Measurements from ENCODE around the gene SNTB2. TPM values are rescaled to one million over a fixed set of nuclear protein-coding genes. Genes with fewer than 3 reads are reported as not detected.
"Not testable (repeated sequence)": the region's sequence is repeated elsewhere in the genome, so short reads cannot be mapped to it uniquely, and the experiment has no call there.

Gene SNTB2
- polyA plus RNA-seq, 4 donors: 11.0 to 15.3 (median 13.1) TPM

- peak in 2 of 4 donors; percentile 3 to 9 for DNase-seq (ENCODE audit: low read depth in 4 of 4, low spot score in 3 of 4)
These were observed 38.2 kb downstream of the SNTB2 start for GRCh38 chr16:69225121-69225520.

DNA sequence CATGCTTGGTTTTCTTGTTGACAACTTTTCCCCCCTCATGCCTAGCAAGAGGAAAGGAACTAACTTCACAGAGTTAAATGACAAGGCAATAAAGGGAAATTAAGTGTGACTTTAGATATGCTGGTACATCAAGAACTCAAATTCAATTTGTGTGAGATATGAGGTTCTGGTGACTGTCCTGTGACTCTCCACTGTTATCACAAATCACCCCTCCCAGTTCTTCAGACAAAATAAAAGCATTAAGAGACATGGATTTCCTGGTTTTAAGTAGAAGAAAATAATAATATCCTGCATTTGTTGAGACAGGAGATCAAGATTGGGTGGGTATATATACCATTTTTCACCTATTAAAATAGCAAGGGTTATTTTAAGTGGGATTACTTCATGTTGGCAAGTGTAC is 46.2 kb downstream of the SNTB2 start:
- DNase-seq (ENCODE audit: low read depth in 4 of 4, low spot score in 3 of 4): no peak

DNA sequence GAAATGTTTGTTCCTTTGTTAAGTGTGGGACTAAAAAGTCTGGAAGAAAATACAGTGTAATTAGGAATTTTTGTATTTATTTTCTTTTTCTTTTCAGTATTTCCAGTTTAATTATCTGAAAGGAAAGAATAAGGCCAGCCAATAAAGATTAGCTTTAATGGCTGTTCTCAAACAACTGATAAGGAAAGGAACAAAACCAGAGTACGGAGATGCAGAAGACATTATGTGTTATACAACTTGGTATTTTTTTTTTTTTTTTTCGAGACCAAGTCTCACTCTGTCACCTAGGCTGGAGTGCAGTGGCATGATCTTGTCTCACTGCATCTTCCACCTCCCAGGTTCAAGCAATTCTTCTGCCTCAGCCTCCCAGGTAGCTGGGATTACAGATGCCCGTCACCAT is 47.5 kb downstream of the SNTB2 start:
- DNase-seq (ENCODE audit: low read depth in 4 of 4, low spot score in 3 of 4): no peak

DNA sequence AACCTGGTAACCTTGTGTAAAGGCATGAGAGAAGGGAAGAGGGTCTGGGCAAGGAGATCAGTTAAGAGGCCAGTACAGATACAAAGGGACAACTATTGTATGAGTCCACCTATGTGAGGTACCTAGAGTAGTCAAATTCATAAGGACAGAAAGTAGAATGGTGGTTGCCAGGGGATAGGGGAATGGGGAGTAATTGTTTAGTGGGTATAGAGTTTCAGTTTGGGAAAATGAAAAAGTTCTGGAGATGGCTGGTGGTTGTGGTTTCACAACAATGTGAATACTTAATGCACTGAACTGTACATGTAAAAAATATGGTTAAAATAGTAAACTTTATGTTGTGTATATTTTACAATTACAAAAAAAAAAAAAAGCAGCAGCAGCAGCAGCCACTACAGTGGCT is 49.4 kb downstream of the SNTB2 start:
- no peak for DNase-seq (ENCODE audit: low read depth in 4 of 4, low spot score in 3 of 4)

DNA sequence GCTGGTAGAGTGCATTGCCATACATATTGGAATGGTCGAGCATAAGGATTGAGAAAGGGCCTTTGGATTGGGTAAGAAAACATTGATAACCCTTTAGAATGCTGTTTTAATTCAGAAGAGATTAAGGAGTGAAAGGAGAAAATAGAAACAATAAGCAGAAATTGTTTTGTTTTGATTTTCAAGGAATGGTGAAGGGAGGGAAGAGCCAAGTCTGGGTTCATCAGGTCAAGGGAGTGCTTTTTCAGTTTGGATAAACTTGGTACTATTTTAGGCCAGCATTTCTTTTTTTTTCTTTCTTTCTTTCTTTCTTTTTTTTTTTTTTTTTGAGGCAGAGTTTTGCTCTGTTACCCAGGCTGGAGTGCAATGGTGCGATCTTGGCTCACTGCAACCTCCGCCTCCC is 50.3 kb downstream of the SNTB2 start:
- no peak for DNase-seq (ENCODE audit: low read depth in 4 of 4, low spot score in 3 of 4)

GRCh38 chr16:69239851-69240250 is 52.9 kb downstream of the SNTB2 start:
- DNase-seq (ENCODE audit: low read depth in 4 of 4, low spot score in 3 of 4): no peak

GRCh38 chr16:69240331-69240730 is 53.4 kb downstream of the SNTB2 start:
- no peak for DNase-seq (ENCODE audit: low read depth in 4 of 4, low spot score in 3 of 4)

- DNase-seq (ENCODE audit: low read depth in 4 of 4, low spot score in 3 of 4): no peak
These were observed 55.0 kb downstream of the SNTB2 start for GRCh38 chr16:69241926-69242325.

GRCh38 chr16:69243479-69243878 is 56.5 kb downstream of the SNTB2 start:
- no peak for DNase-seq (ENCODE audit: low read depth in 4 of 4, low spot score in 3 of 4)

DNA sequence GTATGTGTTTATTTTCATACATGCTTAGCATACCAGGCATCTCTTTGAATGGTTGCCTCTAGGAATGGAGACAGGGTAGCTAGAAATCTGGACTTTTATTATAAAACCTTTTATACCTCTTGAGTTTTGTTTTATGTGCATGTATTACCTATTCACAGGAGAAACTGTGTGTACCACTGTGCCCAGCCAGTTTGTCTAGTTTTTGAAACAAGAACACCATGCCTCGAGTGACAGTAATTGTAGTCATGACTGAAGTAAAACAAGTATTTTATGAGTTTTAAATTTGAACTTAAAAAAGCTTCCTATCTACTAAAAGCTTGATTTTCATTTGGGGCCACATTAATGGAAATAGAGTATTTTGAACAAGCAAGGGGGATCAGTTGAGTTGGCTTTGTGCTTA is 57.4 kb downstream of the SNTB2 start:
- no peak for DNase-seq (ENCODE audit: low read depth in 4 of 4, low spot score in 3 of 4)

DNA sequence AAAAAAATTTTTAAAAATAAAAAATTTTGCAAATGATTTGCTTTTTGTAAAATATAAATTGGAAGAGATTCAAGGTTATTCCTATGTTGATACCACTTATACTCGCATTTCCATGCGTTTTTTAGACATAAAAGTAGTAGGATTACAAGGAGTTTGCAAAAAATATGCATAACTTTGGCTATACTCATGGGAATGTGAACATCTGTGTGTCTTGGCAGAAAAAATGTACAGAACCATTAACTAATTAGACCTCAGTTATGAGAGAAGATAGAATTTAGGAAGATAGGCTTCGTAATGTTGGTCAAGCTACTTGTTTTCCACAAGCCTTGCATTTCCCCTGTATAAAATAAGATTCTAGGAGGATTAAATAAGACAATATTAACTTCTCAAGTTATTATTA is 63.1 kb downstream of the SNTB2 start:
- DNase-seq (ENCODE audit: low read depth in 4 of 4, low spot score in 3 of 4): no peak

DNA sequence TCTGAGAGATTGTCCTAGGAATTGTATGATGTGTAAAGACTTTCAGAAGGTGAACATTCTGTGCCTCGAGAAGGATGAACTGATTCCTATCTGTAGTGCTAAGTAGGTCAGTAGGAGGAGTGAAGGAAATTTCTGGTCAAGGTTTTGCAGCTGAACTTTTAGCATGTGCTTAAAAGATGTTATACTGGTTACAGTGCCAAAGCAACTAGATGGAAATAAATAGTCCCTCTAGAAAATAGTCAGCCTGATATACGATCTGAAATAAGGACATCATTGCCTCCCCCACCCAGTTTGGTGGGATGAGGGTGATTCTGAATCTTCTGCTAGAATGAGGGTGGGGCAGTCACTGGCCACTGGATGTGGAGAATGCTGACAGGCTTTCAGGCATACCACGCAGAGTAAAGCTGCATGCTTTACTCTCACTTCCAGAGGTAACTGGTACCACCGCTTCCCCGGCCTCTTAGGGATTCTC is 66.9 kb downstream of the SNTB2 start:
- no peak for DNase-seq (ENCODE audit: low read depth in 4 of 4, low spot score in 3 of 4)

GRCh38 chr16:69259428-69259764 is 72.4 kb downstream of the SNTB2 start:
- not testable (repeated sequence) for DNase-seq (ENCODE audit: low read depth in 4 of 4, low spot score in 3 of 4)

- DNase-seq (ENCODE audit: low read depth in 4 of 4, low spot score in 3 of 4): no peak
These were observed 73.1 kb downstream of the SNTB2 start for GRCh38 chr16:69260019-69260418.

DNA sequence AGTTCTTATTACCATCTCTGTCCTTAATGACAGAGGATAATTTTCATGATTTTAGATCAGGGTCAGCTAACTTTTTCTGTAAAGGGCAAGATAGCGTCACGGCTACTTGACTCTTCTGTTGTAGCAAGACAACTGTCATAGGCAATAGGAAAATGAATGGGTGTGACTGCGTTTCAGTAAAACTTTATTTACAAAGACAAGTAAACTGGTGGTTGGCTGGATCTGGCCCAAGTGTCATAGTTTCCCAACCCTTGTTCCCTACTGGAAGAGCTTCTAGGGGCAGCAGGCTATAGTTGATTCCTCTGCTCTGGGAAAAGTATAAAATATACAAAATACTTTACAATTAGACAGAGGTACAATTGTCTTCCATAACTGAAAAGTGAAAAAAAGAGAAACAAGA is 73.5 kb downstream of the SNTB2 start:
- DNase-seq (ENCODE audit: low read depth in 4 of 4, low spot score in 3 of 4): no peak

DNA sequence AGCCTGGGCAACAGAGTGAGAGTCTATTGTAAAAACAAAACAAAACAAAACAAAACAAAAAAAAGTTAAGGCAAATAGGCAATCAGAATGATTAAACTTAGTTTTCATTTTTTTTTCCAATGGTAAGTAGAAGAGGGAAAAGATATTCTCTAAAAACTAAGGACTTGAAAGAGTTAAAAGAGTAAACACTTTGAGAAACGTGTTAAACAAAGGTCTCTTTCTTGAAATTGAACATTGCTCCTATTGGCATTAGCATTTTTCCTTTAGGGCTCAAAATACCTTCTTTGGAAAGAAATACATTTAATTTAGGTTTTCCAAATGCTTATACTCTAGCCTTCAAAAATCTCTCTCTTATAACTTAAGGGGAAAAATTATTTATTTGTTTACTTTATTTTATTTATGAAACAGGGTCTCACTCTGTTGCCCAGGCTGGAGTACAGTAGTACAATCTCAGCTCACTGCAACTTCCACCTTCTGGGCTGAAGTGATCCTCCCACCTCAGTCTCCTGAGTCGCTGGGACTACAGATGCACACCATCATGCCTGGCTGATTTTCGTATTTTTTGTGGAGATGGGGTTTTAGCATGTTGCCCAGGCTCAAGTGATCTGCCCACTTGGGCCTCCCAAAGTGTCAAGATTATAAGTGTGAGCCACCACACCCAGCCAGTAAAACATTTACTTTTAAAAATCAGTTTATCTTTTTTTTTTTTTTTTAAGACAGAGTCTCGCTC is 79.5 kb downstream of the SNTB2 start:
- no peak for DNase-seq (ENCODE audit: low read depth in 4 of 4, low spot score in 3 of 4)

GRCh38 chr16:69267633-69268032 is 80.7 kb downstream of the SNTB2 start:
- DNase-seq (ENCODE audit: low read depth in 4 of 4, low spot score in 3 of 4): no peak

- DNase-seq (ENCODE audit: low read depth in 4 of 4, low spot score in 3 of 4): no peak
These were observed 83.4 kb downstream of the SNTB2 start for GRCh38 chr16:69270395-69270794.

GRCh38 chr16:69270831-69271230 is 83.9 kb downstream of the SNTB2 start:
- no peak for DNase-seq (ENCODE audit: low read depth in 4 of 4, low spot score in 3 of 4)

GRCh38 chr16:69273009-69273408 is 86.0 kb downstream of the SNTB2 start:
- no peak for DNase-seq (ENCODE audit: low read depth in 4 of 4, low spot score in 3 of 4)

GRCh38 chr16:69274699-69275235 is 87.8 kb downstream of the SNTB2 start:
- DNase-seq (ENCODE audit: low read depth in 4 of 4, low spot score in 3 of 4): no peak
